Measurements from ENCODE around the gene CTDSP1.
A peak's percentile ranks its signal among the peaks of the same experiment; 100 is the strongest.

Gene CTDSP1

GRCh38 chr2:218389333-218390150, 10.1 kb upstream of the CTDSP1 start:
- Histone ChIP-seq H3K4me3 (ENCODE audit: low read depth in 1 of 2, low read length in 1 of 2) (peak overlapping the region; percentile 27 to 76), H3K4me1 (ENCODE audit: control insufficient read depth in 1 of 2, insufficient read depth in 1 of 2, low read depth in 1 of 2, low read length in 1 of 2) (peaks cover 78 to 81% of the 10 kb centered on the region in 2 experiments), H3K27me3 (no peaks in the 10 kb centered on the region), H3K36me3 (peaks cover 100% of the 10 kb centered on the region), H3K27ac (peak overlapping the region; percentile 80), H3K9me3 (peaks cover 3% of the 10 kb centered on the region)
- no peak for TF ChIP-seq CTCF (IDR thresholded peaks at IDR 0.05)

- peaks cover 100% of the 10 kb centered on the region for H3K36me3 ChIP-seq
- no peaks in the 10 kb centered on the region for H3K27me3 ChIP-seq
- H3K4me1 ChIP-seq (ENCODE audit: control insufficient read depth in 1 of 2, insufficient read depth in 1 of 2, low read depth in 1 of 2, low read length in 1 of 2), result peaks cover 78 to 79% of the 10 kb centered on the region in 2 experiments
- peak overlapping the region; percentile 80 for H3K27ac ChIP-seq
- no peak for TF ChIP-seq CTCF (IDR thresholded peaks at IDR 0.05)
- peaks cover 3% of the 10 kb centered on the region for H3K9me3 ChIP-seq
- H3K4me3 ChIP-seq (ENCODE audit: low read depth in 1 of 2, low read length in 1 of 2), result no peak overlapping the region
Measured at GRCh38 chr2:218391202-218391601, 8.5 kb upstream of the CTDSP1 start.

GRCh38 chr2:218392459-218392858, 7.2 kb upstream of the CTDSP1 start:
- Histone ChIP-seq H3K4me1 (ENCODE audit: control insufficient read depth in 1 of 2, insufficient read depth in 1 of 2, low read depth in 1 of 2, low read length in 1 of 2) (peaks cover 78 to 79% of the 10 kb centered on the region in 2 experiments), H3K27ac (peak overlapping the region; percentile 48)

GRCh38 chr2:218392891-218393462, 6.7 kb upstream of the CTDSP1 start:
- H3K36me3 ChIP-seq, result peaks cover 85% of the 10 kb centered on the region
- H3K27ac ChIP-seq, result peak overlapping the region; percentile 48
- no peak overlapping the region for H3K4me3 ChIP-seq (ENCODE audit: low read depth in 1 of 2, low read length in 1 of 2)
- no peak for TF ChIP-seq CTCF (IDR thresholded peaks at IDR 0.05)
- peaks cover 3% of the 10 kb centered on the region for H3K9me3 ChIP-seq
- no peaks in the 10 kb centered on the region for H3K27me3 ChIP-seq
- H3K4me1 ChIP-seq (ENCODE audit: control insufficient read depth in 1 of 2, insufficient read depth in 1 of 2, low read depth in 1 of 2, low read length in 1 of 2), result peaks cover 78 to 79% of the 10 kb centered on the region in 2 experiments

More at GRCh38 chr2:218392459-218392858, 7.2 kb upstream of the CTDSP1 start:
- Histone ChIP-seq H3K36me3 (peaks cover 90% of the 10 kb centered on the region), H3K4me3 (ENCODE audit: low read depth in 1 of 2, low read length in 1 of 2) (no peak overlapping the region), H3K9me3 (peaks cover 3% of the 10 kb centered on the region), H3K27me3 (no peaks in the 10 kb centered on the region)
- TF ChIP-seq CTCF (IDR thresholded peaks at IDR 0.05), result no peak

- Histone ChIP-seq H3K36me3 (peaks cover 76% of the 10 kb centered on the region), H3K27me3 (no peaks in the 10 kb centered on the region), H3K4me1 (ENCODE audit: control insufficient read depth in 1 of 2, insufficient read depth in 1 of 2, low read depth in 1 of 2, low read length in 1 of 2) (peaks cover 73 to 76% of the 10 kb centered on the region in 2 experiments), H3K27ac (peak overlapping the region; percentile 99), H3K9me3 (peaks cover 3% of the 10 kb centered on the region), H3K4me3 (ENCODE audit: low read depth in 1 of 2, low read length in 1 of 2) (peak overlapping the region; percentile 24 to 94)
- TF ChIP-seq CTCF (IDR thresholded peaks at IDR 0.05), result no peak
Measured at GRCh38 chr2:218393750-218394290, 5.8 kb upstream of the CTDSP1 start.

Measured in neutrophil (primary cell).